GM18867 (cell line): Measurements from ENCODE around the gene MYL7.
"Not testable (repeated sequence)": the region's sequence is repeated elsewhere in the genome, so short reads cannot be mapped to it uniquely, and the experiment has no call there.

ENCODE experiments used
- ATAC-seq: cut with Tn5 transposase; IDR thresholded peaks from one replicate; pipeline ENCODE4 v1.9.1; 2021; ENCODE audit warnings: mild to moderate bottlenecking, moderate library complexity; ENCODE audit not compliant: unreplicated experiment

The MYL7 gene

GRCh38 chr7:44172352-44172751, 31.2 kb upstream of the MYL7 start:
- ATAC-seq, result no peak

DNA sequence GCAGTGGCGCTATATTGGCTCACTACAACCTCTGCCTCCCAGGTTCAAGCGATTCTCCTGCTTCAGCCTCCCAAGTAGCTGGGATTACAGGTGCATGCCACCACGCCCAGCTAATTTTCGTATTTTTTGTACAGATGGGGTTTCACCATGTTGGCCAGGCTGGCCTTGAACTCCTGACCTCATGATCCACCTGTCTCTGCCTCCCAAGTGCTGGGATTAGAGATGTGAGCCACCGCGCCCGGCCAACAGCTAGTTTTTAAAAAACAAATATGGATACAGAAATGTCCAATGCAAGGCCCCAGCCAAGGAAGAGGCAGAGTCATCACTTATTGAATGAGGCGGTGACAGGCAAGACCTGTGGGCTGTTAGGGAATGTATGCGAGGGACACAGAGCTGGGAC, 30.8 kb upstream of the MYL7 start:
- not testable (repeated sequence) for ATAC-seq

- ATAC-seq, result no peak
Measured at GRCh38 chr7:44167920-44168319, 26.8 kb upstream of the MYL7 start.

- ATAC-seq, result no peak
Measured at GRCh38 chr7:44163591-44163990, 22.5 kb upstream of the MYL7 start.

GRCh38 chr7:44162785-44163395, 21.8 kb upstream of the MYL7 start:
- ATAC-seq, result no peak

DNA sequence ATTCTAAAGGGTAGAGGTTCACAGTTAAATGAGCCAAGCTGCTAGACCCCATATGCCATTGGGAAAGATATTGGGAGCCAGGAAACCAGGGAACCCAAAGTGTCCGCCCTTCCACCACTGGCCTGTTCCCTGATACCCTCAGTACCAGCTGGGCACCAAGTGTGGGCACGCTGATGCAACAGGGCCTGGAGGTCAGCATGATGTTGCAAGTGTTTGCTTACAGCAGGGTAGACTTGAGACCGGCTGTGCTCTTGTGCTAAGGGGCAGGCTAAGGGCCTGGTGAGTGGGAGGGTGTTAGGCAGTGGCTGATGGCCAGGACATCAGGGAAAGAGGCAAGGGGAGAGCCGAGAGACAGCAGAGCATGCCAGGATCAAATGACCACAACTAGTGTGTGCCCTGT, 21.0 kb upstream of the MYL7 start:
- ATAC-seq, result no peak

DNA sequence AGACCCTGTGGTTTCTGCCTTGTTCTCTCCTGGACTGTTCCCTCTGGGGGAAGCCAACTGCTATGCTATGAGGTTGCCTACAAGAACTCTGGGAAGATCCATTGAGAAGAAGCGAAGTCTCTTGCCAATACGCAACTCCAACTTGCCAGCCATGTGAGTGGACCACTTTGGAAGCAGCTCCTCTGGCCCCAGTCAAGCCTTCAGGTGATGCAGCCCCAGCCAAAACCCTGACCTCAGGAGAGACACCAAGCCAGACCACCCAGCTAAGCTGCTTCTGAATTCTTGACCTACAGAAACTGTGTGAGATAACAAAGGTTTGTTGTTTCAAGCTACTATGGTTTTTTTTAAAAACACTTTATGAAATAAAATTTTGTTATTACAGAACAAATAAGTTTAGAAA, 20.2 kb upstream of the MYL7 start:
- ATAC-seq, result no peak

DNA sequence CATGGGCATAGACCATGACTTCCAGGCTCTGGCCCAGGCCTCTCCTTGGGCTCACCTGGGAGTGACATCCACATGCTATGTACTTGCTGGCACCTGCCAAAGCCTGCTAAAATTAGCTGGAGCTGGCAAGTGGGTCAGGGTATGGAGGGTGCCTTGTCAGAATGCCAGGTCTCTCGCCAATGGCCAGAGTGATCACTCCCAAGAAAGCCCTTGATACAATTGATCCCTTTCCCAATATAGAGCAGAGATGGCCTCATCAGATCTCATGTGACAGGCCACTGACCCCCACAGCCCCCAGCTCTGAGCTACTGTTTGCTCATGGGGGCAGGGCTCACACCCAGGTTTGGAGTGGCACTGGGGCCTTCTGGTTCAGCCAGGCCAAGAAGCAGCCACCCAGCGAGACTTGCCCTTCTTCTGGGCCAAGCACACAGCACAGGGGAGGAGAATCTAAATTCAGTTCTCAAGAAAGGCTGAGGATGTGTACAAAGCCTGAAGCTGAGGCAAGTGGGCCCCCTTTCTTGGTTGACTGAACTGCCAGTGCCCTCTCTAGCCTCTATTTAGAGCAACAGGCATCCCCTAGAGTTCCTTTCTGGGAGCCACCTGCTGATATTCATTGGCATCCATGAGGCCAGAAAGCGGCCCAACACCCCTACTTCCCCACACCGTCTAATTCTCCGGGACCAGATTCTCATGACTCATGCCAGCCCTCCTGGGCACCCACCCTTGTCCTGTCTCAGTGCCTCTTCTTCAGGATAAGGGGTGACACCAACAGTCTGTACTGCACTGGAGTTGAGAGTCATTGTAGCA, 18.9 kb upstream of the MYL7 start:
- no peak for ATAC-seq

GRCh38 chr7:44158873-44159631, 17.9 kb upstream of the MYL7 start:
- ATAC-seq, result no peak

- no peak for ATAC-seq
Measured at GRCh38 chr7:44158096-44158872, 17.2 kb upstream of the MYL7 start.

DNA sequence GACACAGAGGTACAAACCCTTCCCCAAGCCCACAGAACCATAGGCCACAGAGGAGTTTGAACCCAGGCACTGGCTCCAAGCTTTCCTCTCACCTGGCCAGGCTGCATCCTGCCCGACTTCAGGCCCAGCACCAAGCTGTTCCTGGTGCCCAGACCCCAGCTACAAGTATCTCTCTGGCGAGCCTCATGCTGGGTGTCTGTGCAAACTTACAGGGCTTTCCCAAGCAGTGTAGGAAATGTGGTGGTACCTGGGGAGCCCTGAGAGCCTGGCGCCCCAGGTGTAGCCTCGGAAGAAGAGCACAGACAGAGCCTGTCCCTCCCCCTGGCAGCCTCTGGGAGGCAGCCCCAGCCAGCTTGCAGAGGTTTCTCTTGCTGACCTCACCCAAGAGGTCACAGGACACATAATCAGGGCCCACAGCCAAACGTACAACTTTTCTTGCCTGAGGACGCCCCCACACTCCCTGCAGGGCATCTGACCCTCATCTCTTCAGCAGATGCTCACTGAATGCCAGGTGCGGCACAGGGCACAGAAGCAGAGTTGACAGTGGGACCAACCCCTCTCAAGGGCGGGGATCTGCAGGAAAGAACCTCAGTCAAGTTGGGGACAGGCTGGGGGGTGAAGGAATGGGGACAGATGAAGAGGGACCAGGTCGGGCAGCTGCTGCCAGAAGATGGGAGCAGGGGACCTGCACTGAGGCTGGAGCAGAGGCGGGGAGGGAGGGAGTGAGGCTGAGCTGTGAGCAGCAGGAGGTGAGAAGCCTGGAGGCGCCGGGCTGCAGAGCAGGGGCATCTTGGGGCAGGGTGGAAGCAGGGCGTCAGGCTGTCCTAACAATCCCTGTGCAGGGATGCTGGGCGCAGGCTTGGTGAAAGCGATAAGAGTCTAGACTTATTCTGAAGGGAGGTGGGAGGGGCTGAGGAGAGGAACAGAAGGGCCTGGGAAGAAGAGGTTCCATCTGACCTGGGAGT, 16.3 kb upstream of the MYL7 start:
- no peak for ATAC-seq

DNA sequence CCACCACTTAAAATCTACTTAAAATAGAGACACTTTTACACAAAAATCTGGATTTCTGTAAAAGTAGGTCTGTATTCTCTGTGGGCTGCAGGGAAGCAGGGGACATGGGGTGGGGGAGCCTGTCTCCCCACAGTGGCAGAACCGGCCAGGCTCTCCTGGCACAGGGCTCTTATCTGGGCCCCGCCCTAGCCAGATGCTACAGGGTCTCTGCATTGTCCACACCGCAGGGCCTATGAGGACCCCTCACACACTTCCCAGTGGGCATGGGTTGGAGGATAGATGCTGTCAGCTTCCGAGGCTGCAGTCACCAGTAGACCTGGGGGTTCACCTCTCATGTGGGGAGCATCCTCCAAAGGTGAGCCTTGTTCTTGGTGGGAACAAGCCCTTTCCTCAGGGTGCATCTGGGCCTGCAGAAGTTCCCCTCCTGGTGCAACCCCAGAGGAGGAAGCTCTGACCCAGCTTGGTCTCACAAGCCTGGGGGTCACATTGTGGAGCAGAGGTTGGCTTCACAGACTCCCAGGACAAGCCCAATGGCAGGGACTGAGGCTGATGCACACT, 15.4 kb upstream of the MYL7 start:
- ATAC-seq, result no peak

- ATAC-seq, result no peak
Measured at GRCh38 chr7:44155191-44156185, 14.4 kb upstream of the MYL7 start.

GRCh38 chr7:44154703-44155102, 13.6 kb upstream of the MYL7 start:
- no peak for ATAC-seq

DNA sequence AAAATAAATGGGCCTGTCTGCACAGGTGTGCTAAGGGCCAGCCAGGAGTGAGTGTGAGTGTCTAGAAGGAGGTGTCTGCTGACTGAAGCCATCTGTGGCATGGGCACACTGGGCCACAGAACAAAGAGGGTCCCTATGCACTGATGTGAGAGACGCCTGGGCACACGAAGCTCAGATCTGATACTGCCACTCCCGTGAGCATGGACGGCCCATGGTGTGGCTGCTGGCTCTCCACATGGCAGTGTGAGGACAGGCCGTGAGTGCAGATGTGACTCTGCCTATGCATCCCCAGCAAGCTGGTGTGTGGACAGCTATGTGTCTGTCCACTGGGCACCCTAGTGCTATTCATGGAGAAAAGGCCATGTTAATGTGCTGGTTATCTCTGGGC, 12.8 kb upstream of the MYL7 start:
- ATAC-seq, result no peak

GRCh38 chr7:44152971-44153947, 12.1 kb upstream of the MYL7 start:
- no peak for ATAC-seq

DNA sequence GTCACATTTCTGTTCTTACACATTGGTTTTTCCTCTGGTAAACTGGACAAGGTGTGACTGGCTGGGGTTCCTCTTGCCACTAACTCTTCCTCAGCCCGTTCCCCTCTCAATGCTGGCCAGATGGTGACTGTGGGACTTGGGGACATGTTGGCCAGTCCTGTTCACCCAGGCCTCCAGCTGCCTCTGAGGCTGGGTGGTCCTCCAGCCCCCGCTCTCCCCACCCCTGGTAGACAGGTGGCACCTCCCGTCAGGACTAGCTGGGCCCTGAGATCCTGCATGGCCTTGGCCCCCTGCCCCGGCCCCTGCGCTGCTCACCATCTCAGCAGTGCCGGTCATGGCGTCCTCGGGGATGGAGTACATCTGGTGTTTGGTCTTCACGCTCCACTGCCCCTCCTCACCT, 10.8 kb upstream of the MYL7 start:
- no peak for ATAC-seq
